Gastroesophageal sphincter (tissue), 4 donors: Measurements from ENCODE around the gene TRIM8. TPM values are rescaled to one million over a fixed set of nuclear protein-coding genes. Genes with fewer than 3 reads are reported as not detected.

ENCODE experiments used
- ATAC-seq: fragments of 150-250 bp; one replicate; pipeline ENCODE4 v1.9.1; 2016; ENCODE audit warnings: mild to moderate bottlenecking, moderate library complexity
- H3K27ac ChIP-seq, 4 donors: fragments of 200-600 bp; sonication (generic) in 3 of 4; 1 replicate in 3 of 4; 2 replicates in 1 of 4; pipeline ENCODE4 v1.5.1; 2016 to 2019
- H3K27me3 ChIP-seq: fragments of 200-600 bp; sonication (generic); one replicate; pipeline ENCODE4 v1.5.1; 2019
- H3K36me3 ChIP-seq, 2 donors: fragments of 200-600 bp; sonication (generic); one replicate each; pipeline ENCODE4 v1.5.1; 2019; ENCODE audit warnings: control low read depth in 1 of 2
- H3K4me1 ChIP-seq, 3 donors: fragments of 200-600 bp; sonication (generic); 1 replicate in 2 of 3; 2 replicates in 1 of 3; pipeline ENCODE4 v1.5.1; 2016 to 2019; ENCODE audit warnings: control low read depth in 2 of 3
- H3K4me3 ChIP-seq, 2 donors: fragments of 200-600 bp; sonication (generic); one replicate each; pipeline ENCODE4 v1.5.1; 2019; ENCODE audit warnings: mild to moderate bottlenecking in 1 of 2, moderate library complexity in 1 of 2
- H3K9me3 ChIP-seq, 3 donors: fragments of 200-600 bp; sonication (generic); one replicate each; pipeline ENCODE4 v1.5.1; 2017 to 2019; ENCODE audit warnings: control low read depth in 2 of 3
- EP300 ChIP-seq: sonication (generic); formaldehyde crosslinking; IDR thresholded peaks from one replicate; pipeline ENCODE4 v1.6.1; 2017; ENCODE audit warnings: antibody characterized with exemption, mild to moderate bottlenecking
- POLR2A ChIP-seq, 2 donors: fragments of 450-650 bp; IDR thresholded peaks; one replicate each; pipeline ENCODE4 v1.6.1; 2017; ENCODE audit warnings: antibody characterized with exemption in 2 of 2, mild to moderate bottlenecking in 2 of 2, moderate library complexity in 1 of 2
- POLR2AphosphoS5 ChIP-seq: sonication (generic); formaldehyde crosslinking; IDR thresholded peaks from one replicate; pipeline ENCODE4 v1.6.1; 2017; ENCODE audit warnings: antibody characterized with exemption
- WGBS, 2 donors: methylation state at CpG; one replicate each; pipeline ENCODE4 v1.1.5; 2018; ENCODE audit warnings: low coverage in 1 of 2; 5-methylcytosine and 5-hydroxymethylcytosine counted together
- total RNA-seq, 4 donors: library from RNA; depleted of rRNA; stranded (reverse); fragments of >200 nt; gene quantifications; one replicate each; pipeline ENCODE4 v1.1.0, GENCODE V29; 2016
- TF ChIP-seq, protein P1 (sequence below), 4 experiments: fragments of 200-600 bp in 2 of 4; fragments of 450-650 bp in 2 of 4; sonication (generic) in 1 of 4; IDR thresholded peaks; one replicate each; pipeline ENCODE4 v1.5.1; 2017 to 2019; ENCODE audit warnings: antibody characterized with exemption in 4 of 4, mild to moderate bottlenecking in 2 of 4, moderate library complexity in 2 of 4

TRIM8 gene
- total RNA-seq, 4 donors from 2014 or later: 96.7 to 171 (median 131) TPM

DNA sequence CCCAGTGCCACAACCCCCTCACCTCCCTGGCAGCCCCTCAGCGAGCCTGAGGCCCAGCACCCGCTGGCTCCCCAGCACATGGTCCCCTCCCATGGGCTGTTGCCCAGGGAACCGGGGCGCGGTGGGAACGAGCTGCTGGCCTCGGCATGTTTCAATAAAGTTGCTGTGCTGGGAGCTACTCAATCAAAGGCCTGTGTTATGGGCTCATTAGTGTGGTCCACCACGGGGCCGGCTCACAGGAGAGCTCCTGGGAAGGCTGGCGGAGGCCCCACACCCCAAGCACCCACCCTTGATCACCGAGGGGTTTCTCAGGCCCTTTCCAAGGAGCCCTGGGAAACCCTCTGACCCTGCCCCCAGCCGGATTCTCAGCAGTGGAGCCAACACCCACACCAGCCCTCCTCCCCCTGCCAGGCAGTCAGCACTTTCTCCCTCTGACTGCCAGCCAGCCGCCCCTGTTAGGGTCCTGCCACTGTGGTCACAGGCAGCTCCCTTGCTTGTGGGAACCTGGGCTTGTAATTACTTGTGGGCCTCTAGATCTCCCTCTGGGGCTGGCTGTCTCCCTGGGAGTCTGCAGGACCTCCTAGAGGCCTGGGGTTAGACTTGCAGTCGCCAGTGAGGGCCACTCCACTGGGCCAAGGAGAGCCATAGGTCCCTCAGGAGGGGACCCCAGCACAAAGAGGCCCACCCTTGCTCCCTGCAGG is 24.8 kb upstream of the TRIM8 start:
- Histone ChIP-seq H3K36me3 (peaks cover 0 to 31% of the 10 kb centered on the region in 2 donors), H3K27ac (peak overlapping the region in 3 of 4 donors; percentile 28 to 70 (median 68)), H3K4me3 (no peak overlapping the region), H3K4me1 (peaks cover 0 to 87% (median 59%) of the 10 kb centered on the region in 3 donors), H3K27me3 (no peaks in the 10 kb centered on the region), H3K9me3 (no peaks in the 10 kb centered on the region)
- ATAC-seq: no peak
- no peak for TF ChIP-seq POLR2A (IDR thresholded peaks at IDR 0.05)
- TF ChIP-seq, protein P1, sequence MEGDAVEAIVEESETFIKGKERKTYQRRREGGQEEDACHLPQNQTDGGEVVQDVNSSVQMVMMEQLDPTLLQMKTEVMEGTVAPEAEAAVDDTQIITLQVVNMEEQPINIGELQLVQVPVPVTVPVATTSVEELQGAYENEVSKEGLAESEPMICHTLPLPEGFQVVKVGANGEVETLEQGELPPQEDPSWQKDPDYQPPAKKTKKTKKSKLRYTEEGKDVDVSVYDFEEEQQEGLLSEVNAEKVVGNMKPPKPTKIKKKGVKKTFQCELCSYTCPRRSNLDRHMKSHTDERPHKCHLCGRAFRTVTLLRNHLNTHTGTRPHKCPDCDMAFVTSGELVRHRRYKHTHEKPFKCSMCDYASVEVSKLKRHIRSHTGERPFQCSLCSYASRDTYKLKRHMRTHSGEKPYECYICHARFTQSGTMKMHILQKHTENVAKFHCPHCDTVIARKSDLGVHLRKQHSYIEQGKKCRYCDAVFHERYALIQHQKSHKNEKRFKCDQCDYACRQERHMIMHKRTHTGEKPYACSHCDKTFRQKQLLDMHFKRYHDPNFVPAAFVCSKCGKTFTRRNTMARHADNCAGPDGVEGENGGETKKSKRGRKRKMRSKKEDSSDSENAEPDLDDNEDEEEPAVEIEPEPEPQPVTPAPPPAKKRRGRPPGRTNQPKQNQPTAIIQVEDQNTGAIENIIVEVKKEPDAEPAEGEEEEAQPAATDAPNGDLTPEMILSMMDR (IDR thresholded peaks at IDR 0.05): peak in 1 of 4 experiments; percentile 4
- WGBS, 2 donors: 55% methylated on average over 2 of the region's 14 CpGs; no CpG with 5 or more reads in 1 of the 2 donors

DNA sequence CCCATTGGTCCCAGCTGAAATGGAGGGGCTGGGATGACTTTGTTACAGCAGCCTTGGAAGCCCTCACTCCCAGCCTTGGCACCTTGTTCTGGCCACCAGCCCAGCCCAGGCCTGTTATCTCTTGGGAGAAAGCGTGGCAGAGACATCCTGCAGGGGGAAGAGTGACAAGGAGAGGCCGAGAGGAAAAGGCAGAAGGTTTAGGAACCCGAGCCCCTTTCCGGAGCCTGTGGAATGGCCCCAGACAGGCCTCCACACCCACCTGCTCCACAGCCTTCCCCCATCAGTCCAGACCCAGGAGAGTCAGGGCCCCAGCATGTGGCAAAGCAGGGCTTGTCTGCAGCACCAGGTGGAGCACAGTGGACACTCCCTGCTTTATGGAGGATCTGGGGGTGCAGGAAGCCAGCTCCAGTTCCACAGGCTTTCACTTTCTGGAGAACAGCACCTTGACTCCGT is 24.1 kb upstream of the TRIM8 start:
- Histone ChIP-seq H3K27ac (peak overlapping the region in 3 of 4 donors; percentile 60 to 70 (median 68)), H3K4me3 (no peak overlapping the region), H3K4me1 (peaks cover 0 to 87% (median 56%) of the 10 kb centered on the region in 3 donors), H3K36me3 (peaks cover 0 to 31% of the 10 kb centered on the region in 2 donors), H3K9me3 (no peaks in the 10 kb centered on the region), H3K27me3 (no peaks in the 10 kb centered on the region)
- no peak for TF ChIP-seq POLR2A (IDR thresholded peaks at IDR 0.05)
- TF ChIP-seq, protein P1 (IDR thresholded peaks at IDR 0.05): no peak
- TF ChIP-seq POLR2AphosphoS5: no peak
- no peak for TF ChIP-seq EP300
- no peak for ATAC-seq
- 17% methylated on average over 1 of the region's 5 CpGs; no CpG with 5 or more reads in 1 of the 2 donors for whole genome bisulfite sequencing, 2 donors

DNA sequence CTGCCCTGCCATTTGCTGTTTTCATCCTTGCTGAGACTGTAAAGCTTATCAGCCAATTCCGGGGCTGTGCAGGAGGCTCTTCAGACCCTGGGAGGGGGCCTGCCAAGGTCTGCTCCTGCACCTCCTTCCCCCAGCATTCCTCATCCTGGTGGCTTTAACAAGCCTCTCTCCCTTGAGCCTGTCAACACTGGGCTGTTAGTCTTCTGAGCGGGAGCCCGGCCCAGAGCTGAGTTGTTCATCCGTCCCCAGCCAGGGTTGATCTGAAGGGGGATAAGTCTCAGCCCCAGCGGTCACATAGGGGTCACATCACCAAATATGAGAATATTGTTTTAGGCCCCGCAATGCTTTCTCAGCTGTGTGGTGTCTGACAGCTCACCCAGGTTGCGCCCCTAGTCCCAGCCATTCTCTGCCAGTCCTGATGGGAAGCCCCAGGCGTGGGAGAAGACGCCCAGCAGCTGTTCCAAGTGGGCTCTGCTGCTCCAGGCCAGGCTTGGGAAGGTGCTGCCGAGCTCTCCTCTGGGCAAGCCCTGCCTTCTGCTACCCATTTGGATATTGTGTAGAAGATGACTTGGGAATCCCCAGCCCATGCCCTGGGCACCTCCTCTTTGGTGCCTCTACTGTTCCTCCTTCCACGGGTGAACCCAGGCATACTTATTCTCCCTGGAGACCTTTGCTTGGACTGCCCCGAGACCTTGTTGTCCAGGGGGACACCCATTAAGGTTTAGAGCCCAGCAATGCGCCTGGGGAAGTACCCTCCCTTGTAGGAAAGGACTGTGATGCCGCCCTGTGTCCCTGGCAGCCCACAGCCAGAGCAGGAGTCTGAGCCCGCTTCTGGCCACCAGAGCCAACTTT is 23.5 kb upstream of the TRIM8 start:
- peak overlapping the region in 3 of 4 donors; percentile 60 to 70 (median 68) for H3K27ac ChIP-seq
- peaks cover 0 to 87% (median 53%) of the 10 kb centered on the region in 3 donors for H3K4me1 ChIP-seq

DNA sequence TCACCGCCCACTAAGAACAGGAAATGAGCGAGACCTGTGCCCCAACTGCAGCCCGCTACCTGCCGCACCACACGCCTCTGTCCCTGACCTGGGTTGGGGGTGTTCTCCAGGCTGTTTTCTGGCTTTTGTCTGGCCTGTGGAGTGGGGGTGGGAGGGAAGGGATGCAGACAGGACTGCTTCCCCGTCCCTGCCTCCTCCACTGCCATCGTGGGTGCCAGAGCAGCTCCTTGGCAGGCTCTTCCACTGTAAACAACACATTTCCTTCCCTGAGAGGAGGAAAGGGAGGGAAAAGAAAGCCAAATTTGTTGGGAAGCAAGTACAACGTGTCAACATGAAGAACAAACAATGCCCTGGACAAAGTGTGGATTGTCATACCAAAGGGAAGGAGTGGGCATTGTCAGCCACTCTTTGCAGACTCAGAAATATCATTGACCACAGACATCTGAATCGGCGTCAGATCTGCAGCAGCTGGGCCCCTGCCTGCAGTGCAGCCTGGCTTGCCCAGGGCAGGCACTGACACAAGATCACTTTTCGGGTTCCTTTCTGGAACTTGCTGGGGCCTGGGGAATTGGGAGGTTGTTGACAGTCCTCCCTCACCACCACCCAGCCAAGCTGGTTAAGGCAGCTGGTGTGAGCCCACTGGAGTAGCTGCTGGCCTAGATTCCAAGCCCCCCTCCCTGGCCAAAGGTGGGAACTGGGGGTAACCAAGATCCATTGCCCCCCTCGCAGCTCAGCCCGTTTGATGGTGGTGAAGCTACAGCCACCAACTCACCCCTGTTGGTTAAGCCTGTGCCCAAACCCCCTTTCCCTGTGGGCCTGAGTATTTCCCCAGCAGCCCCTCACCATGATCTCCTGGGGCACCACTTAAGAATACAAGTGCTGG is 22.6 kb upstream of the TRIM8 start:
- TF ChIP-seq, protein P1 (IDR thresholded peaks at IDR 0.05): no peak
- no peak for TF ChIP-seq POLR2A (IDR thresholded peaks at IDR 0.05)
- no peak for TF ChIP-seq EP300
- no peak for TF ChIP-seq POLR2AphosphoS5
- no peak for ATAC-seq
- peaks cover 0 to 17% of the 10 kb centered on the region in 2 donors for H3K36me3 ChIP-seq
- H3K27me3 ChIP-seq: no peaks in the 10 kb centered on the region
- 60 to 70% methylated on average over 3 of the region's 13 CpGs for whole genome bisulfite sequencing, 2 donors
- H3K4me1 ChIP-seq: peaks cover 0 to 87% (median 56%) of the 10 kb centered on the region in 3 donors
- H3K9me3 ChIP-seq: no peaks in the 10 kb centered on the region
- peak overlapping the region in 3 of 4 donors; percentile 60 to 70 (median 68) for H3K27ac ChIP-seq
- H3K4me3 ChIP-seq: no peak overlapping the region

More for the DNA sequence above, 23.5 kb upstream of the TRIM8 start:
- no peaks in the 10 kb centered on the region for H3K9me3 ChIP-seq
- peaks cover 0 to 26% of the 10 kb centered on the region in 2 donors for H3K36me3 ChIP-seq
- no peak for TF ChIP-seq POLR2AphosphoS5
- TF ChIP-seq POLR2A (IDR thresholded peaks at IDR 0.05): no peak
- TF ChIP-seq, protein P1 (IDR thresholded peaks at IDR 0.05): no peak
- TF ChIP-seq EP300: no peak
- H3K27me3 ChIP-seq: no peaks in the 10 kb centered on the region
- 36% methylated on average over 2 of the region's 15 CpGs; no CpG with 5 or more reads in 1 of the 2 donors for WGBS, 2 donors
- no peak for ATAC-seq
- no peak overlapping the region for H3K4me3 ChIP-seq
